NCI-H1105 (cell line): ENCODE results near the gene ARAP1.
A peak's percentile ranks its signal among the peaks of the same experiment; 100 is the strongest.

Source experiments
- DNase-seq: peaks from one replicate; lab custom pipeline; 2025; lab: John Stamatoyannopoulos, UW

The ARAP1 gene

DNA sequence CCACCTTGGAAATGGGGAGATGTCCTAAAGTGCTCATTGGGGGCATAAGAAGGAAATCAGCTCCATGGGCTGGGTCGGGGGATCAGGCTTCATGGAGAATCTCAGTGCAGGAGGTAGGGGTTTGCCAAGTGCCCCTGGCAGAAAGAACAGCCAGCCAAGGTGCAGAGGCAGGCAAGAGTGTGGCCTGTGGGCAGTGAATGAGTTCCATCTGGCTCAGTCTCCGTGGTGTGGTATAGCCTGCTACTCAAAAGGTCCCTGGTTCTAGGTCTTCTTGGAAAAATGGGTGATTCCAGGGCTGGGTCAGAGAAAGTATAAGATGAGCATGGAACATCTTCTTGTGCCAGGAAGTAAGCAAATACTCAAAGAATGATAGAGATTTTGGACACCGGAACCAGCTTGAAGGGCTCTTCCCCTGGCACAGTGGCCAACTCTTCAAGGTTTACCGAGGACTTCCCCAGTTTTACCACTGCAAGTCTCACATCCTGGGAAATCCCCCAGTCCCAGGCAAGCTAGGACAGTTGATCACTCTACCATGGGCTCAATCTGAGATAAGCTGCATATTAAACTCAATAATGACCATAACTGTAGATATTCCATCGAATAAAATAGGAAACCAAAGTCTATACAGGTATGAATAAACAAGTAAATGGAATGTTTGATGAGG is 10.6 kb upstream of the ARAP1 start:
- no peak for DNase-seq

DNA sequence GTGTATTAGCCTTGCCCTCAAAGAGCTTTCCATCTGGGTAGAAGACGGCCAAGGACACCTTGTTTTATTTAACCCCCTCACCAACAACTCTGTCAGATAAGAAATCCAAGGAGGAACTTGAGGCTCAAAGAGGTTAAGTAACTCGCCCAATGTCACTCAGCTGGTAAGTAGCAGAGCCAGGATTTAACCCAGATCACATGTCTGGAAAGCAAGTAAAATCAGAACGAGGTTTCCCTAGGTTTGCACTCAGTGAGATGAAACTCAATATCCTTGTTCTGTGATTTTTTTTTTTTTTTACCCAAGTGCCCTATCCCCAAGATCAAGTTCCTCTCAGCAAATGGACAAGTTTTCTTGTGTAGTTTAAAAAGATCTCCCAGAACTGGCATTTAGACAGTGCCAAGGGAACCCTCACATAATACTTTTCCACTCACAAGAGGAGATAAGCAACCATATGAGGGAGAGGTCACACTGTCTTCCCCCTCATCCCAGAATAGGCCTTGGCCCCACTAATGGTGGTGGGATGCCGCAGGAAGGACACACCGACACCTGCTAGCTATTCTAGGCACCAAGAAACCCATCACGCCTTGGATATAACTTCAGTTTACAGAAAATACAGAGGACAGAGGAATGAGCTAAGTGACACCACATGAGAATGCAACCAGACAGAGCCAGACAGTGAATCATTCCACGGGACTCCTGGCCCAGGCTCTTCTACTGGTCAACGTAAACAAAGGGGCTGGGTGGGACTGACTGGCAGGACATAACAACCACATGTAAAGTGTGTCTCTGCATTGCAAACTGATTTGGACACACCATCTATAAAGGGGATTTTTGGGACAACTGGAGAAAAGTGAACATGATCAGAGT is 8.6 kb upstream of the ARAP1 start:
- no peak for DNase-seq

DNA sequence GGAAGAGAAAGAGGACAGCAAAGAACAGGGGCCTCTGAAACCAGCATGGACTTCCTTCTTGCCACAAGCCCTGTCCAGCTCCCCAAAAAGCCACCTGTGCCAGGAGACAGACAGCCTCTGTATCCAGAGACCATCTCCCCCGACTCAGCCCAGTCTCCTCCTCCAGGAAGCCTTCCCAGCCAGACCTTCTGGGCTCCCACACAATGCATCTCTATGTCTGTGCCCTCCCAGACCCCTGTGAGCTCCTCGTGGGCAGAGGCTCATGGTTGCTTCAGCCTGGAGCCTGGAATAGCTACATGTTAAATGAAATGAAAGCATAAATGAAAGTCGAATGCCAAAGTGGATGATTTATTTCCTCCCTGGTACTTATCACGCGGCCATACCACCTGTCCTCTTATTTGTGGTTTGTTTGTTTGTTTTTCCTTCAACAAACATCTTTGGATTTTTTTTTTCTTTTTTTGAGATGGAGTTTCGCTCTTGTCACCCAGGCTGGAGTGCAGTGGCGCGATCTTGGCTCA is 7.3 kb upstream of the ARAP1 start:
- DNase-seq, result no peak

DNA sequence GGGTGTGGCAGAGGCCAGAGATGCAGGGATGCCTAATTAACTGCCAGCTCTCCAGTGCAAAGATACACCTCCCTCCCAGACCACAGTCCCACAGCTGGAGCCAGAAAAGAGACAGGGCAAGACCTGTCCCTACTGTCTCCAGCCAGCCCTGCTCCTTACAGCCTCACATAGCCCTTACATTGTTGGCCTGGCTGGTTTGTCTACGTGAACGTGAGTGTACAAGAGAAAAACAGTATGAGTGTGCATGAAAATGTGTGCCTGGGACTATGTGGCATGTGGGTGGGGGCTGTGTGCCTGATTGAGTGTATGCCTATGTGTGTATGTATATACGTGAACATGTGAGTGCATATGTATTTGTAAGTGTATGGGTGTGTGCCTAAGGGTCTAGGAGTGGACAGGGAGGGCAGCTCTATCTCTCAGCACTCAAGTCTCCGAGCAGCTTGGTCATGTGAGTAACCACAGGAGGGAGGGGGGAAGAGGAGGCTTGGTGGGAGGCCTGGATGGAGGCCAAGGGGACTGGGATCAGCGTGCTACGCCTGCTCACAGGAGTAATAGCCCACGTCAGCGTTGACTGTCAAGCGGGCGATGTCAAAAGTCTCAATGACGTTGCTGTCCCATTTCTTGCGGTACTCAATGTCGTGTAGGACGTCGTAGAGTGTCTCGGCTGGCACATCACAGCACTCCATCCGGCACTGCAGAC is 6.6 kb upstream of the ARAP1 start:
- peak; percentile 74 for DNase-seq

DNA sequence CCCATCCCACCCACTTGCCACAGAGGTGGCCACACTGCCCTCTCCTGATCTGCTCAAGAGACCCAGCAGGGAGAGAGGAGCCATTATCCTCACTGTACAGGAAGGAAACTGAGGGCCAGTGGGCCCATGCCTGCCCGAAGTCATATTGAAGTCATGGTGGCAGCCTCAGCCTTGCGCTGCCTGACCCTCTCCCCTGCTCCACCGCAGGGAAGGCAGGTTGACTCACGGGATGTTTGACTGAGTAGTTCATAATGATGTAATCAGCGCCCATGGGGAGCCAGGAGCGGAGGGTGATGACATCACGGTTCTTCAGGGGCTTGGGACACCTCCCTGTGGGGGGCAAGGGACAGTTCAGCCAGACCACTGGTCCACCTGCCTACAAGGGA is 6.1 kb upstream of the ARAP1 start:
- no peak for DNase-seq

DNA sequence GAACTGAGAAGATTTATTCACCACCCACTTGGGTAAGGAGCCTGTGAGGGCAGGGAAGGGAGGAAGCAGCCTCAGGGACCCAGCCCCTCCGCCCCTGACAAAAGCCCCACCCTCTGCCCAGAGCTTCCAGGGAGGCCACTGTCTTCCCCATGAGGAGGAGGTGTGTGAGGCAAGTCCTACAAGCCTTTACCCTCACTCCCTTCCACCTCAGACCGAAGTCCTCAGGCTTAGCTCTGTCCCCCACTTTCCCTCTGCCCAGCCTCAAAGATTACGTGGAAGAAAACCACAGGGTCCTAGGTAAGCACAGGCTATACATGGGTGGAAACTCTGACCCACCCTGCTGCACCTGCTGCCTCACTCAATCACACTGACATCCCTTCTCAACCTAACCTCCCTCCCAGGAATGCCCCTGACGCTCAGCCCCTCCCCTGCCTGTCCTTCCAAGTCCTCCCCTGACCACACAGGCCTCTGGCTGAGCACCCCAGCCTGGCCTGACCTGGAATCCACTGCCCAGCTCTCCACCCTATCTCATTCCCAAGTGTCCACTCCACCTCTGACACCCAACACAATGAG is 3.6 kb upstream of the ARAP1 start:
- no peak for DNase-seq

DNA sequence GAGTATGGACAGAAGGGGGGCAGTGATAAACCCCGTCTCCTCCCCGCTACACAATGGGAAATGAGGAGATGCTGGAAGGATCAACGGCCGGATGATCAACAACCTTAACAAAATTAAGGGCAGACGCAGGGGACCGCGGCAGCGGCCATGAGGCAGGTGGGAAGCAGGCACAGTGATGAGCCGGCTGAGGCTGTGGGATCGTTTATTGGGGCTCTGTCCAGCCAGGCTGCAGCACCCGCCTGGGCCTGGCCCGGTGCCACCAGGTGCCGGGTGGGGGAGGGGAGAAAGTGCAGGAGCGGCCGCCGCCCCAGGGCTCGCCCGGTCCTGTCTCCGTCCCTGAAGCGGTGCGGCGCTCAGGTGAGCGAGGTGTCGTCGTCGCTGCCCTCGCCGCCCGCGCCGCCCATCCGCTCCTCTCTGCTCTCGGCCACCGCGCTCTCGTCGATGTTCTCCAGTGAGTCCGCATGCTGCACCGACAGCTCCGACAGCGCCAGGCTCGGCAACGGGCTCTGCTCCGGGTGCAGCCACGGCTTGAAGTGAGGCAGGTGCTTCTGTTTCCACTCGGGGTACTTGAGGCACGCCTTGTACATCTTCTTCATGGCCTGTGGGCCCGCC is 2.4 kb upstream of the ARAP1 start:
- DNase-seq, result no peak

DNA sequence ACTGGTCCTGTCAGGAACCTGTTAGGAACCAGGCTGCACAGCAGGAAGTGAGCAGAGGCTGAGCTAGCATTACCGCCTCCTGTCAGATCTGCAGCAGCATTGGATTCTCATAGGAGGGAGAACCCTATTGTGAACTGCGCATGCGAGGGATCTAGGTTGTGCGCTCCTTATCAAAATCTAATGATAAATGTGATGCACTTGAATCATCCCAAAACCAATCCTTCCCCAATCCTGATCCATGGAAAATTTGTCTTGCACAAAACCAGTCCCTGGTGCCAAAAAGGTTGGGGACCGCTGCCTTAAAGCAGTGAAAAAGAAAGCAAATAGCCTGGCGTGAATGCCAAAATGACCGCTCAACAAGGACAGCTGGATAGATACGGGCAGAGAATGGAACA is 1.9 kb upstream of the ARAP1 start:
- DNase-seq, result no peak

DNA sequence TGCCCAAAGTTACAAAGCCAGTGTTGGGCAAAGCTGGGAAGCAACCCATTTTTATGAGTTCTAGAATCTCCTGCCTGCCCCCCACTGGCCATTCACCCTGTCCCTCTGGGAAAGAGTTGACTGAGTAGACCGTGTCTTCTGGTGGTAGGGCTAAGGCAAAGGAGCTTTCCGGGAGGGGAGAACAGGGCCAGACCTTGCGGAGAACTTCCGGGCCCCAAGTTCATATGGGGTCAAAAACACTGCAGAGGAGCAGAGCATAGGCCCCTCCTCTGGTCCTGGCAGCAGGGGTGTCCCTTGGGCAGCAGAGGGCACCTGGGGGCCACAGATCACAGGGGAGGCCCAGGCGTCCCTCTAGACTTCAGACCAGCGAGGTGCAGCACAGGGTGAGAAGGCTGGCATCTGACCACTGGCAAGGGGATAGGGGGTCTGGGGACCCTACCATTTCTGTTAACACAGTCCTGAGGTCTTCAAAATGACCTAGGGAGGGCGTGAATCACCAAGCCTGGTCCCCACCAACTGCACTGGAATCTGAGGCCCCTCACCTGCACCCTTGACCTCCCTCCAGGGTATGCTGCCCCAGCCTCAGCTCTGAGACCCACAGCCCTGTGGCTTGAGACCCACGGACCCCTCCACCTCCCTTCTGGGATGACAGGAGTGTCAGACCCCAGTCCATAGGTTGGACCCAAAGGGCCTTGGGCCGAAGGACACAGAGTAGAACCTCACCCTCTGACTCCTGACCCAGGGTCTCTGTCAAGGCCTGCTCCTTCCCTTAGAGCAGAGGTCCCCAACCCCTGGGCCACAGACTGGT is 1.3 kb upstream of the ARAP1 start:
- no peak for DNase-seq

DNA sequence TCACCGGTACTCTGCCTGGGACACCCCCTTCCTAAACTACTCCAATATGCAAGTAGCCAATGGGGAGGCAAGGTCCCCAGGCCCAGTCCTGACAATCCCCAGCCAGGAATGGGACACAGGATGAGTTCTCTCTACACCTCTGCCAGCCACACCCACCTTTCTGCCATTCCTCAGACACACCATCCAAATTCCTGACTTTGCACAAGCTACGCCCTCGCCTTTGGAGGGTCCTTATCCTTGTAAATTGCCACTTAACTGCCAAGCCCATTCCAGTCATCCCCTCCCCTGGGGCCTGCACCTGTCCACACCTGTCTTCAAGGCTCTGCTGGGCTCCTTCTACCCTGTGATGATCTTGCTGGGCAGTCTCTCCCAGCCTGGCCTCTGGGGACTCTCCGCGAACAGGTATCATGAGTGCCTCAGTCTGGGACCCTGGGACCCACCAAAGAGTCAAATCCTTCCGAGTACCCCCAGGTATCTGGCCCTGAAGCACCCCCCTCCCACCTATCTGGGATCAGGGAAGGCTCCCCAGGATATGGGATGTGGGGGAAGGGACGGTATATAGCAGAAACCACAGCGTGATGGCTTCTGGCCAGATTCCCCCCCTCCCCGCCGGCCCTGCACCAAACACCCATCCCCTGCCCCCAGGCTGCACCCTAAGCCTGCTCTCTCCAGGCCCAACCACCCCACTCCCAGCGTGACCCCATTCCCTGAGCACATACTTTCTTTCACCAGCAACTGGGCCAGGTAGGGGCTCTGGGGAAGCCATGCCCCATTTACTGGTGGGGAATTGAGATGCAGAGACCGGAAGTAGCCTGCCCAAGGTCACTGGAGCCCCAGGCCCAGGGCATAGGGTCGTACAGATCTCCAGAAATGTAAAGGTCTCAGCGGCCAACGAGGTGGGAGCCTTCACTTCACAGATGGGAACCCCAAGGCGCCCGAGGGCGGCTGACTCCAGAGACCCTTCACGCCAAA is 806 bp downstream of the ARAP1 start:
- no peak for DNase-seq

DNA sequence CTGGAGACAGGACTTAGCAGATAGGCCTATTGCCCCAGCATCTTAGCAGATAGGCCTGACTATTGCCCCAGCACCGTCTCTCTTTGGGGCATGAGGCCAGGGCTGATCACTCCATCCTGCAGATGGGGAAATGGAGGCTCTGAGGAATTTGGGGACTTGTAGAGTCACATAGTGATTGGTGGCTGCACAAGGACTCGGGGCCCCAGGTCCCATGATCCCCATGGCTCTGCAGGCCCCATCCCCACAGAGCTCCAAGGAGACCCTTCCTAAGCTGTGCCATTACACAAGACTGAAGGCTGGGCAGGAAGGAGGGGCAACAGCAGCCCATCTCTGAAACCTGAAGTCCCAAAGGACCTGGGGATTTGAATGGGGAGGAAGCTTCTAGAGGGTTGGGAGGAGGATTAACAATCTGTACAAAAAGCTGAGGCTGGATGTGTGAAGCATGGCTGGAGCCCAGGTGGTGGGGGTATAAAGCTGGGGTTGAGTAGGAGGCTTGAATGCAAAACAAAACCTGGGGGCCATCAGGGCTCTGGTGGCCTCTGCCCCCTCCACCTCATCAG is 1.6 kb downstream of the ARAP1 start:
- no peak for DNase-seq

DNA sequence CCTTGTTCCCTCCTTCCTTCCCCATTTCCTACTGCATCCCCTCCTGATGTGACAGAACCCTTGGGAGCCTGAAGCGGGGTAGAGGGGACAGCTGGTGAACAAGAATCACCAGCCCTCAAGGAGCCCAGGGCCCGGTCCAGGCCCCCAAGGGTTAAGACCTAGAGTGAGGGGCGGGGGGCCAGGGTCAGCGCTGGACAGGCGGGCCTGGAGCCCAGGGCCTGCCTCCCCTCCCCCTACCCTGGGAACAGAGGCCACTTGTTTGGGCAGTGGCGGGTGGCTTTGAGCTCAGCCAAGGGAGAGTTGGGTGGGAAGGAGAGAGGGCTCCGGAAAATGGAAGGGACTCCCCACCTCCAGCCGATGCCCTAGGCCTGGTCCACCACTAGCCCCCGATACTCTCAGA is 2.1 kb downstream of the ARAP1 start:
- no peak for DNase-seq

DNA sequence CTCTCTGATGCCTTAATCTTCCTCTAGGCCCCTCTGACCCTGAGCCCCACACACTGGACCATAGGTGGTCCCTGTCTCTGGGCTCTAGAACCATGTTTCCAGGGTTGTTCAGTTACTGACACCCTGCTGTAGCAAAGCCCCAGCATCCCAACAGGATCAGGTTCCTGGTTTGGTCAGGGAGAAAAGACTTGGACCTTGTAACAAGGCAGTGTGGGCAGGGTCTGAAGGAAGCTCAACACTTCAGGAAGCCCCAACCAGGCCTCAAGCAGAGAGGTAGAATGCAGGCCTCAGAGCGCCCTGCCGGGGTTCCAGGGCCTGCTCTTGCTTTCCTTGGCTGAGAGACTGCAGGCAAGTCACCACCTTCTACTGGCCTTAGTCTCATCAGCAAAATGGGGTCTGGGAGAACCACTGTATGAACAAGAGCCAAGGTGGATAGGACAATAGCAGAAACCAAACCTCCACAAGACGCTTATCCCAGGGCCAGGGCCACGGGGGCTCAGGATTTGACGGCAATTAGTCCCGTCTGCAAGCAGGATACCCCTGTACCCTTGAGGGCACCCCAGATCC is 4.8 kb downstream of the ARAP1 start:
- no peak for DNase-seq

DNA sequence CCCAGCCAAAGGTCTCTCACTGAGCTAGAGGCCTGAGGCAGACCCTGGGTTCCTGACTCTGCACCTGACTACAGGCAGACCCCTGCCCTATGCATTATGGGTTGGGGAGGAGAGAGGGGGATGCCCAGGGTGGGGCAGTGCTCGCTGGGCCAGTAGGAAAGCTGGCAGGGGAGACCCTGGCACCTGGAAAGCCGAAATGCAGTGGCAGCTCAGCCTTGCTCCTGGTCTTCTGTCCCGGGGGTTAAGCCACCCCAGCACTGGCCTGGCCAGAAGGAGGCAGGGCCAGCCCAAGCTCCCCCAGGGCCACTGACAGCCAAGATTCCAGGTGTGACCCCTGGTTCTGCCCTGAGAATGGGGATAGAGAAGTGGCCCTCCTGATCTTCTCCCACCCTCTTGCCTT is 5.4 kb downstream of the ARAP1 start:
- no peak for DNase-seq

DNA sequence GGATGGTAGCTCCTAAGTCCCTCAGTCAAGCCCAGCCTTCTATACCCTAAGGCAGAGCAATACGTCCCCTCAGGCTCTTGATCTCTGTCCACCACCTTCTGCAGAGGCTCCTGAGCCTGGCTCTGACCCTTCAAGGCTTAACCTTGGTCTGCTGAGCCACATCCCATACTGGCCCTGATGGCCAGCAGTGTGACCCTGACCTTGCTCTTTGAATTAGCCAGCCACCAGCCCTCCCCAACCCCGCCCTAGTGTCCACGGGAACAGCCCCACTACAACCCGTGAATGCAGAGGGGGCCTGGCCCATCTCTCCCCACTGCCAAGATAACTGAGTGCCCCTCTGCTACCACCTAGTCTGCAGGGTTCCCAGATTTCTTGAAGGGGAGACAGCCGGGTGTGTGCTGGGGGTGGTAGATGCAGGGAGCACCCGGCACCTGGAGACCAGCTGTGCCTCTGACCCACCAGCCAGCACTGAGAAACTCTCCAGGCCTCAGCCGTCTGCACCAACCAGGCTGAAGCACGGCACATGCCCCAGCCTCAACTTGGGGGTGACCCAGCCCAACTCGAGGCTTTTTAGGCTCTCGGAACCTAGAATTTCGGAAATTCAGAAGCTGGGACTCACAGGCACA is 6.2 kb downstream of the ARAP1 start:
- no peak for DNase-seq

DNA sequence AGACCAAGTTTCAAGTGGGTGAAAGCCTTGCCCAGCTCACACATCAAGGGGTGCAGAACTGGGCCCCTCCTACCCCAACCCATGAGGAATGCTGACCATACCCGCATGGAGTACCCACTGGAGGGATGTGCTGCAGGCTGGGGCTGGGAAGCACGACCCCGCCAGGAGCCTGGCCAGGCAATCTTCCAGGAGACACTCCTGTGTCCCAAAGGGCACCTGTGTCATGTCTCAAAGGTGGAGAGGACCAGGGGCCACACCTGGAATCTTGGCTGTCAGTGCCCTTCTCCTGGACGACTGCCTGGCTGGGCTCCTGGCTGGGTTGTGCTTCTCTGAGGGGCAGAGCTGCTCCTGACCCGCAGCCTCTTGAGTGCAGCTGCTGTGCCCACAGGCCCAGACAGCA is 6.7 kb downstream of the ARAP1 start:
- no peak for DNase-seq

DNA sequence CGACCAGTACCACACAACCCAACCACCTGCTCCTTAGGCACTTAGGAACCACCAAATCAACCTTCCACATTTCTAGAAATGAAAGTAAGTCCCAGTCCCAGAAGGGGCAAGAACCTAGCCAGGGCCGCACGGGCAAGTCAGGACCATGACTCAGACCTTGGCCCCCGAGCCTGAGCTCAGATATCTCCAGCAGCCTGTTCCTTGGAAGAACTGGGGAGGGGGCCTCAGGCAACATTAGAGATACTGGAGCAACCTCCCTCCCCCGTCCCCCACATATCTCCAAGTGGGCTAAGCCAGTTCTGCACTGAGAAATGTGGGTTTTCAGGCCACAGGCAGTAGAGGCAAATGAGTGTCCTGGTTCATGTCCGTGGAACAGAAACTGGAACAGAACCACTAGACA is 7.7 kb downstream of the ARAP1 start:
- DNase-seq, result no peak

DNA sequence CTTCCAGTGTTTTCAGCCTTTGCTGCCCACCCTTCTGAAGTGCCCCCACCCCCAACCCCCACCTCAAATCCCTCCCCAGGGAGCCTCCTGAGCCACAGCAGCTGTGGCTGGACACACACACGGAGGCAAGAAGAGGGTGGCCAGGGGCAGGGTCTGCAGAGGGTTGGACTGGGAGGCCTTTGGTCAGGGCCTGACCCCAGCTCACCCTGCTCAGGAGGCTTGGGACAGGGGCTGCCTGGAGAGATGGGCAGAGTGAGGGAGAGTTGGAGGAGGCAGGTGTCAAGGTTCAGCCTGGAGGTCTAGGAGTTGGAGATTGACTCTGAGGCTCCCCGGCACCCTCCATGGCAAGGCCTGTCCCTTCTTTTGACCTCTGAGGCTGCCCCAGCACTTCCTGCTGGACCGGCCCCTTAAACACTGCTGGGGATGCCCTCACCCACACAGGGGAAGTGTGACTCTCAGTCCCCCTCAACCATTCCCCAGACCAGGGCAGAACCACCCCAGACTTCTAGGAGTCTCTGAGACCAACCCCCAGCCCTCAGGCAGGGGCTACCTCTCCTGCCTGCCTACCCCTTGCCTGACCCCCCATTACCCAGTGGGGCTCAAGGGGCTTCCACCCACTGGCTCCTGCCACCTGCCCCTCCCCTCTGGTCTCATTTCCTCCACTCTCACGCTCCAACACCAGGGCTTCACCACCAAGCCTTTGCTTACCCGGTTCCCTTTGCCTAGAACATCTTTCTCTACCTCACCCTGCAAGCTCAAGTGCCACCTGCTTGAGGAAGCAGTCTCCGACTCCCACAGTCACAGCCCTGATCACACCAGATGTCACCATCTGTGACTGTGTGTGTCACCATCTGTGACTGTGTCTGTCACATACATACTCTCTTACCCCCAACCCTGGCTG is 8.6 kb downstream of the ARAP1 start:
- DNase-seq, result no peak
